Occipital lobe (tissue), 2 donors: ENCODE data around the gene FTHL17. TPM values are rescaled to one million over a fixed set of nuclear protein-coding genes. Genes with fewer than 3 reads are reported as not detected.

Source experiments
- DNase-seq: peaks from one replicate; lab custom pipeline; 2025; lab: John Stamatoyannopoulos, UW
- total RNA-seq: library from RNA; depleted of rRNA; stranded (reverse); fragments of >200 nt; gene quantifications from one replicate; pipeline ENCODE4 v1.2.3, GENCODE V29; 2014

FTHL17 gene
- total RNA-seq, 1 donor from 2014 or later, result not detected

DNA sequence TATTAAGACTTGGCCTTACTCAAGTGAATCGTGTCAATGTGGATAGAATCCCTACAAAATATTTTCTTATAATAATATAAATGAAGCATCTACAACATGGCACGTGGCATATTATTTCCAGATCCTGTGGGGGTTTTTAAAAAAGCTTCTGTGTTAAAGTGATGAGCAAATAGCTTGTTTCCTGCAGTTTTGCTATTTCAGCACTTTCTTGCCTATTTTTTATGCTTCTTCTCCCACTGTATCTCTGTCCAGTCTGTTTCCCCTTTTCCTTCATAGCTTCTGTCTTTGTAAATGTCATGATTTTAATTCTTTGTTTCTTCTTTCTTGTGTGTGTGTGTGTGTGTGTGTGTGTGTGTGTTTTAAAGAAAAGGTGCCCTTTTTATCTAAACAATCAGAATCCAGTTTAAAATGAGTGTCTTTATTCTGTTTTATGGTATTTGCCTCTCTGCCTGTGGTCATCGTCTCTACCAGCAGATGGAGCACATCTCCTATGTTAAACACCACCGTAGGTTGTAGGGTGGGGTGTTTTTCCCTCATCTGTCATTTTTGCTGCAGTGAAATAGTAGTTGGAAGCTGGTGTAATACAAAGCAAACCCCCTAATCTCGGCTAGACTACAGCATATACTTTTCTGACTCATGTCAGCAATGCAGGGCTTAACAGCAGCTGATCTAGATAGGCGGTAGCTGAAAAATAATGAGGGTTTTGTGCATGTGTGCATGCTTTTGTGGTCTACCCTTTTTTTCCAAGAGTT lies 33.1 kb downstream of the FTHL17 start:
- DNase-seq, result no peak

DNA sequence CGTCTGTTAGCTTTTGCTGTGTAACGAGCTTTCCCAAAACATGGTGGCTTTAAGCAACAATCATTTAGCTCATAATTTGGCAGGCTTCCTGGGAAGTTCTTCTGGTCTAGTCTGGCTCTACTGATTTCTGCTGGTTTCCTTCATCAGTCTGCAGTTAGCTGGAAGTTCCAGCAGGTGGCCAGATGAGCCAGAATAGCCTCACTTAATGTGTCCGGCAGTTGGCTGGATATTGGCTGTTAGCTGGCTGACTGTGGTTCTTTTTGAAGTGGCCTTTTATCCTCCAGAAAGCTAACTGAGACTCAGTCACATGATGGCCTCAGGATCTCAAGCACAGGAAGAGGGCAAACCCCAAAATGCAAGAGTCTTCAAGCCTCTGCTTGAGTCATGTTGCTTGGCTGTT lies 34.9 kb downstream of the FTHL17 start:
- peak; percentile 24 for DNase-seq

DNA sequence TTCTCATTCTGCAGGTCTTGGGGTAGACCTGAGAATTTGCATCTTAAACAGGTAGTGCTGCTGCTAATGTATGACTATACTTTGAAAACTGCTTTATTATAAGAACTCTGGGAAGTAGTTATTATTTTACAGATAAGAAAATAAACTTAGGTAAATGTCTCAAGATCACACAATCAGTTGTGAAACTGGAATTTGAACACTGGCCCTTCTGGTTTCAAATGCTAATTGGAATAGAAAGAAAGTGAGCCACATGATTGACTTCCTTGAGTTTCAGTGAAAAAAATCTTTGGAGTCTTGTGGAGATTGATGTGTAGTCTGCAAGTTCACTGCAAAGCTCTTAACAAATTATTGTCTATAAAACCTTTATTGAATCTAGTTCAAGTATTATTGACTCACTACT lies 44.5 kb downstream of the FTHL17 start:
- no peak for DNase-seq

DNA sequence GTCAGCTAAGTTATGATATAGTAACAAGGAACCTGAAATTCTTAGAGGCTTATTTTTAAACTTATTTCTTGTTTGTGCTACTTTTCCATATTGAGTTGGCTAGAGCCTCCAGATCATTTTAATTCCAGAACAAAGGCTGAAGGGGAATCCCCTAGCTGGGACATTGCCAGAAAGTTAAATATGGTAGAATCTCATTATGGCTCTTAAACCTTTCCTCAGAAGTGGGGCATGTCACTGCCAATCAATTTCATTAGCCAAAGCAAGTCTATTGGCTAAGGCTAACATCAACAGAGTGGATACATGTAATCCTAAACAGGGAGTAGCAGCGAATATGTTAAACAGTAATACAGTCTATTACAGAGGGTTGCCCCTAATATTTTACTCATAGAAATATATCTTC lies 47.0 kb downstream of the FTHL17 start:
- no peak for DNase-seq

DNA sequence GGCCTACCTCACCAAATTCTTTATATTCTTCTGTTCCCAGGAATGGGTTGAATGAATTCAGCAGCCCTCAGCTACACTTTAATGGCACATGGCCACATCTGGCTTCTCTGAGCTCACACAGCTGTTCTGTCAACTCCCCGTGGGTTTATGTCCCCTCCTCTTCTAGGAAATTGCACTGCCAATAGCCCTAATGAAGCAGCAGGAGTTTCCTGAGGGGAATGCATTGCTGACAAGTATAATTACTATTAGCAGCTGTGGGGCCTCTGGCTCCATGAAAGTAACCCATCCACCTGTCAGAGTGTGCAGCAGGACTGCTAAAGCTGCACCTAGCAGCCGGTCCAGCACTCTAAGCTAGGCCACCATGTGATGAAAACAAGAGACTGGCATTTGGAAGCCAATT lies 50.3 kb downstream of the FTHL17 start:
- no peak for DNase-seq

Other genes with a start within 250 kb of the FTHL17 start
- 24.6 TPM for gene TAB3, start 182.8 kb downstream of the FTHL17 start, total RNA-seq